ENCODE data around the gene ABHD4. TPM values are rescaled to one million over a fixed set of nuclear protein-coding genes. Genes with fewer than 3 reads are reported as not detected.
"Not testable (repeated sequence)": the region's sequence is repeated elsewhere in the genome, so short reads cannot be mapped to it uniquely, and the experiment has no call there.

Gene ABHD4
- total and polyA plus RNA-seq, 7 donors = 9.5 to 20.4 (median 18.0) TPM

- H3K27me3 ChIP-seq = no peaks in the 10 kb centered on the region
- peaks cover 0 to 17% (median 15%) of the 10 kb centered on the region in 4 donors for H3K4me1 ChIP-seq
- 69 to 72% methylated on average over 3 of the region's 3 CpGs for WGBS, 2 donors
- no peak overlapping the region for H3K4me3 ChIP-seq
- H3K27ac ChIP-seq = peak overlapping the region; percentile 18 to 74 (median 53)
- peaks cover 11 to 37% (median 26%) of the 10 kb centered on the region in 4 donors for H3K36me3 ChIP-seq
- H3K9me3 ChIP-seq = no peaks in the 10 kb centered on the region
- intact Hi-C loops (cut with DNase I) = no loop called here
- no peak for DNase-seq
- TF ChIP-seq CTCF (IDR thresholded peaks at IDR 0.05) = no peak
- TF ChIP-seq POLR2AphosphoS5 (IDR thresholded peaks at IDR 0.05) = no peak
- TF ChIP-seq POLR2A (IDR thresholded peaks at IDR 0.05) = no peak
Observed at GRCh38 chr14:22613736-22614239, 15.7 kb downstream of the ABHD4 start.

GRCh38 chr14:22614240-22614799, 16.2 kb downstream of the ABHD4 start:
- Histone ChIP-seq H3K27me3 (no peaks in the 10 kb centered on the region), H3K36me3 (peaks cover 11 to 32% (median 23%) of the 10 kb centered on the region in 4 donors), H3K4me3 (no peak overlapping the region), H3K4me1 (peaks cover 0 to 17% (median 15%) of the 10 kb centered on the region in 4 donors), H3K27ac (peak overlapping the region; percentile 18 to 74 (median 53)), H3K9me3 (no peaks in the 10 kb centered on the region)
- no peak for DNase-seq
- intact Hi-C loops (cut with DNase I) = no loop called here
- peak in 1 of 4 donors; percentile 7 for TF ChIP-seq POLR2AphosphoS5 (IDR thresholded peaks at IDR 0.05)
- no peak for TF ChIP-seq POLR2A (IDR thresholded peaks at IDR 0.05)
- 32 to 34% methylated on average over 6 of the region's 6 CpGs for WGBS, 2 donors

GRCh38 chr14:22615765-22616164, 17.7 kb downstream of the ABHD4 start:
- H3K27ac ChIP-seq; intact Hi-C loops (cut with DNase I); H3K9me3 ChIP-seq; H3K27me3 ChIP-seq; DNase-seq; H3K4me3 ChIP-seq: not testable (repeated sequence)
- H3K36me3 ChIP-seq = peaks cover 3 to 18% (median 9%) of the 10 kb centered on the region in 4 donors
- 70 to 88% methylated on average over 2 of the region's 2 CpGs for WGBS, 2 donors
- H3K4me1 ChIP-seq = peaks cover 0 to 17% (median 15%) of the 10 kb centered on the region in 4 donors

- TF ChIP-seq EP300 (IDR thresholded peaks at IDR 0.05) = no peak
- TF ChIP-seq POLR2A (IDR thresholded peaks at IDR 0.05) = no peak
- TF ChIP-seq CTCF (IDR thresholded peaks at IDR 0.05) = no peak
Observed at GRCh38 chr14:22622255-22622654, 24.2 kb downstream of the ABHD4 start.

GRCh38 chr14:22623047-22623446, 24.9 kb downstream of the ABHD4 start:
- Histone ChIP-seq H3K9me3 (no peaks in the 10 kb centered on the region), H3K36me3 (no peaks in the 10 kb centered on the region), H3K4me1 (no peaks in the 10 kb centered on the region), H3K27ac (no peak overlapping the region), H3K4me3 (no peak overlapping the region), H3K27me3 (no peaks in the 10 kb centered on the region)
- 26 to 30% methylated on average over 2 of the region's 2 CpGs for WGBS, 2 donors
- no peak for TF ChIP-seq CTCF (IDR thresholded peaks at IDR 0.05)
- TF ChIP-seq POLR2AphosphoS5 (IDR thresholded peaks at IDR 0.05) = no peak
- TF ChIP-seq POLR2A (IDR thresholded peaks at IDR 0.05) = no peak
- TF ChIP-seq EP300 (IDR thresholded peaks at IDR 0.05) = no peak
- intact Hi-C loops (cut with DNase I) = no loop called here
- DNase-seq = no peak

More at GRCh38 chr14:22622255-22622654, 24.2 kb downstream of the ABHD4 start:
- no peak for DNase-seq
- Histone ChIP-seq H3K4me3 (no peak overlapping the region), H3K27me3 (no peaks in the 10 kb centered on the region), H3K27ac (no peak overlapping the region), H3K36me3 (no peaks in the 10 kb centered on the region), H3K4me1 (no peaks in the 10 kb centered on the region), H3K9me3 (no peaks in the 10 kb centered on the region)
- 91 to 92% methylated on average over 2 of the region's 2 CpGs for WGBS, 2 donors
- intact Hi-C loops (cut with DNase I) = no loop called here

GRCh38 chr14:22626590-22626989, 28.5 kb downstream of the ABHD4 start:
- 65 to 87% methylated on average over 6 of the region's 6 CpGs for WGBS, 2 donors
- Histone ChIP-seq H3K4me3 (no peak overlapping the region), H3K27ac (no peak overlapping the region), H3K27me3 (no peaks in the 10 kb centered on the region), H3K9me3 (no peaks in the 10 kb centered on the region), H3K36me3 (no peaks in the 10 kb centered on the region), H3K4me1 (no peaks in the 10 kb centered on the region)
- intact Hi-C loops (cut with DNase I) = no loop called here
- TF ChIP-seq POLR2A (IDR thresholded peaks at IDR 0.05) (no peak), CTCF (IDR thresholded peaks at IDR 0.05) (no peak), POLR2AphosphoS5 (IDR thresholded peaks at IDR 0.05) (no peak), EP300 (IDR thresholded peaks at IDR 0.05) (no peak)
- DNase-seq = no peak
